ENCODE measurements around the gene STEAP1.
"Not testable (repeated sequence)": the region's sequence is repeated elsewhere in the genome, so short reads cannot be mapped to it uniquely, and the experiment has no call there.

The STEAP1 gene

DNA sequence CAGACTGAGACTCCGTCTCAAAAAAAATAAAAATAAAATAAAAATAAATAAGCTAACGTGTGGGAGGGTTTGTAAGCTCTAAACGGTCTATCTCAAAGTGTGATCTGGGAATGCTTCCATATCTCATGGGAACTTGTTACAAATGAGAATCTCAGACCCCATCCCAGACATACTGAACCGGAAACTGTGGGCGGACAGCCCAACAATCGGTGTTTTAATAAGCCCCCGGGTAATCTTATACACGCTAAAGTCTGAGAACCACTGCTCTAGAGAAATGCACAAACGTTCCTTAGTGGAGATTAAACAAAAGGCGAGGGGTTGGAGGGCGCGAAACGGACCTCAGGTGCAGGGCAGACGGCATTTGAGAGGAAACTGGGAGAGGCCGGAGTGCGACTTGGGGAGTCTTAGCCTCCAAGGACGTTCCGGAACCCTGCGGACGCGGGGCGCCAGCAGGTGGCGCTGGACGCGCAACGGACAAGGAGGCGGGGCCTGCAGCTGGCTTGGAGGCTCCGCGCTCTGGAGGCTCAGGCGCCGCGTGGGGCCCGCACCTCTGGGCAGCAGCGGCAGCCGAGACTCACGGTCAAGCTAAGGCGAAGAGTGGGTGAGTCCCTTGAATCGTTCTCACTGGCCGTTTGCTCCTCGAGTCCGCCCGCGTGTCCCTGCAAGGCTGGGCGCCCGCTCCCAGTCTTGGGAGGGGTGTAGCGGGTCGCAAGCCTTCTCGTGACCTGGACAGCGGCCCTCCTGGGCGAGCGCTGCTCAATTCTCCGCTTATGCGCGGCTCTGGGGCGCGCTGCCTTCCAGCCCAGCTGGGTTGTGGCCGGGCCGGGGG lies at the start of gene STEAP1:
TSS of gene STEAP1 (plus strand) at position 527 of the 829 bp plus-strand sequence. CDS start 5,320 bp downstream, outside the sequence.
- peak; percentile 59 to 71 for DNase-seq

DNA sequence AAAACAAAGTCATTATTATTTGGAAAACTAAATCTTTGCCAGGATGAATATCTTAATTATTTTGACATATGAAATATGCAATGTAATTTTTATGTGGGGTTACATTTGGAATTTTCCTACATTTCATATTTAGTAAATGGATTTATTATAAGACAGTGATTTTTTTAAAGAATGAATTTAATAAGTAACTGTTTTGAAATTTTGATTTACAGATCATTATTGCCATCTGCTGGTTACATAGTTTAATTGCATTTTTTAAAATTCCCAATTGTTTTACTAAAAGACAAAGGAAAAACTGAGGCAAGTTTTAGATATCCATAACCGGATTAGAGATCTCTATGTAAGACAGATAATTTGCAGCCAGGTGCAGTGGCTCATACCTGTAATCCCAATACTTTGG lies 39.3 kb upstream of the STEAP1 start:
- peak in 1 of 2 experiments; percentile 9 for DNase-seq

DNA sequence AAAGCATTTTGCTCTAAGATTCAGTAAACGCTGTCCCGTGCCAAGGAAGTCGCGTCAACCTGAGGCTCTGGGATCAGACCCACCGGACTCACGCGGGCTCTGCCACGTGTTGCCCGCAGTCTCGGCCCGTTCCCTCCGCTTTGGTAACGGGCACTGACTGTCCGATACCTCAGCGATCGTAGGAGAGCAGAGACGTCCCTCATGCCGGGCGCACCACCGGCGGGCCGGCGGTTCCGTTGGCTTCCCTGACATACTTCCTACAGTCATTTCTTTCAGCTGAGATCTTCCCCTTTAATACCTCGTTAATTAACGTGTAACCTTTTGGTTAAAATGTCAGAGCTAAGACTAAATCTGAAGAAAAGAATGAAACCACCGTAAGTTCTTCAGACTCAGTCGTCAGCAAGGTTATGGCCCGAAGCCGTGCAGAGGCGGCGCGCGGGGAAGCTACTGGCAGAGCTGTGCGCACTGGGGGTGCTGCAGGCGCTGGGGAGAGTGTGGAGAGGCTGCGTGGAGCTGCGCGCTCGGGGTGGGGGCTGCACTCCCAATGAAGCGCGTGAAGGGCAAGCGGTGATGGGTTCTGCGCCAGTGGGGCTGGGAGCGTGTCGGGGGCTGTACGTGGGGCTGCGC lies 35.6 kb upstream of the STEAP1 start:
- DNase-seq, result not testable (repeated sequence)

GRCh38 chr7:90119178-90119971 lies 34.9 kb upstream of the STEAP1 start:
- no peak for DNase-seq

DNA sequence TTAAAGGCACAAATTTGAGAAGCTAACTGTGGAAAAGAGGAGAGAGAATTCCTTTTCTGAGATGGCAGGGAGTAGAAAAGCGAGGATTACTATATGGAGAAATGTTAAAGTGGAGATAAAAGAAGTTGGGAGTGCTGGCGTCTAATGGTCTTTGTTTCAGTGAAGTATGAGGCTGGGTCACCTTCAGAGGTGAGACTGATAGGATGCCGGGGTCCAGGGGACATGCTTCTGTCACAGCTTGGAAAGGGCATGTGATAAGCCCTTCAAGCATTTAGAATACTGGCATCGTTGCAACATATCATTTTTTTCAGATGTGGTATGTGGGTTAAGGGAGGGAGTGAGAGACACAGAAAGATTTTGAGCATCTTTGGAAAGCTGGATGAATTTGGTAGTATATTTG lies 34.1 kb upstream of the STEAP1 start:
- not testable (repeated sequence) for DNase-seq

DNA sequence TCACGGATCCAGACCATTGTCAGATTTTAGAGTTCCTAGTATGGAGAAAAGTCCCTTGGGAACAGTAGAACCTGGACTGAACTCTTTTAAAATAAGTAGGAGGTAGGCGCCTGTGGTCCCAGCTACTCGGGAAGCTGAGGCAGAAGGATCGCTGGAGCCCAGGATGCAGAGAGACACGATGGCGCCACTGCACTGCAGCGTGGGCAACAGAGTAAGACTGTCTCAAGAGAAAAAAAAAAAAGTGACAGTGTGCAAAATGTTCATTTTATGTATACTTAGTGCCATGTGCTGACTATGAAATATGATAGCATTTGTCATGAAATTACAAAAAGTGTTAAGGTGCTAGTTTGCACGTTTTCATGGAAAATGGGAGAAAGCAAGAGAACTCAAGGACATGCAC lies 22.5 kb upstream of the STEAP1 start:
- not testable (repeated sequence) for DNase-seq

- DNase-seq, result not testable (repeated sequence)
These were observed 6.9 kb upstream of the STEAP1 start for GRCh38 chr7:90147079-90147960.

DNA sequence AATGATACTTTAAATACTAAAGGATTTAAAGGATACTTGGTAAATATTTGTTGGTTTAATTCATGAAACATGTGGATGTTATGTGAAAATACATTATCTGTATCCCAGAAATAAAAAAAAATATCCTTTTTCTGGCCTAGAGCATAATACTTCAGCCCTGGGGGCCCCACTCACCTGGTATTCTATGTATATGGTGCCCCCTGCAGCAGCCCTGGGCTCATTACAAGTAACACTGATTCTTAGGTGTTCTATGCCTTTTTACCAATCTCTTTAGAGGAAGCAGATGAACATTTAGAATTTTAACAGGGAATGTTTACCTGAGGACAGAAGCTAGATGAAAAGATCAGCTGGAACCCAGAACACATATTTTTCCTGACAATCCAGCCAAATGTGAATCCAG lies 4.8 kb upstream of the STEAP1 start:
- DNase-seq, result peak; percentile 22 to 29

DNA sequence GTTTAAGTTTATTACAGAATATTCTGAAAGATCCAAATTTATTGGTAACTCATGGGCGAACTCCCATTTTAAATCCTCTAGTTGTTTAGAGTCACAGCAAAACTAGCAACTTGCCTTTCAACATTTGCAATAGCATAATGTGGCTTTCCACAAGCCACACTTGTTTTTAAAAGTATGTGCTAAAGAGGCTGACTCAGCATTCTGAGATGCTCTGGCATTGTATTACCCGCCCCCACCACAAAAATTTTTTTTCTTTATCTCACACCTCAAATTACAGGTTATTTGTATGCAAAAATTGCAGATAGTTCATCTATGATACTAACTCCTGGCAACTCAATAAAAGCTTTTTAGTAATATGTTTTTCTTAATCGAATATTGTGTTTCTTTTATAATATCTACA lies 2.4 kb upstream of the STEAP1 start:
- DNase-seq, result not testable (repeated sequence)

- DNase-seq, result peak; percentile 73 to 74
These were observed 1.5 kb upstream of the STEAP1 start for GRCh38 chr7:90152642-90153253.

DNA sequence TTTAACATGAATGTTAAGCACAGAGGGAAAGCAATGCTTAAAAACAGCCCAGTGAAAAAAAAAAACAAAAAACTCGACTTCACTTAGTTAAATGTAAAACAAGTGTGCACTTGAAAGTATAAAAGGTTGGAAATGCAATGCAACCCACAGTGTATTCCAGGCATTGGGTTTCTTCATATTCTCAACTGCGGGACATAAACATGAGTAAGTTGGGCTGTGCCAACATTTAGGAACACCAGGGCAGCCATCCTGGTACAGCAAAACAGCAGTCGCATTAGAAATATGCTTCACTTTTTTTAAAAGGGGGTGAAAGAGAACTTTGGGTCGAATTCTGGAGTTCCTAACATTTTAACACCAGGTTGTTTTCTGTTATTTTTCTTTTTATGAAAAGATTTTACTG lies 937 bp downstream of the STEAP1 start:
- no peak for DNase-seq

DNA sequence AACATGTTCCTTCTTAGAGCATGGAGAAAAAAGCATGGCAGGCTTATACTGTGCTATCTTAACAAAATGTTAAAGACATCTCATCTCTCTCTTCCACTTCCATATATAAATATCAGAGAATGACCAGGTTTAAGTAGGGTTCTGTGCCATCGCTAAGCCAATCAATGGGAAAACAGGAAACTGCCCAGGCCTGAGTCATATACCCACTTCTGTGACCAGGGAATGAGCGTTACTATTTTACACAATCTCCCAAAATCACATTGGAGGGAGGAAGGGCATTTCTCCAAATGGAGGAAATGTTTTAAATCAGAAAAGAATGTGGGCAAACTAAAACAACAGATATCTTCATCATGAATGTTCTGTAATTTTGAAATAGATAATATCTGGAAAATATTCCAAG lies 3.1 kb downstream of the STEAP1 start:
- not testable (repeated sequence) for DNase-seq

GRCh38 chr7:90157761-90158350 lies 3.6 kb downstream of the STEAP1 start:
- not testable (repeated sequence) for DNase-seq

- no peak for DNase-seq
These were observed 9.3 kb downstream of the STEAP1 start for GRCh38 chr7:90163534-90163933.

GRCh38 chr7:90165724-90166123 lies 11.5 kb downstream of the STEAP1 start:
- DNase-seq, result no peak

- DNase-seq, result no peak
These were observed 11.9 kb downstream of the STEAP1 start for GRCh38 chr7:90166153-90166552.

DNA sequence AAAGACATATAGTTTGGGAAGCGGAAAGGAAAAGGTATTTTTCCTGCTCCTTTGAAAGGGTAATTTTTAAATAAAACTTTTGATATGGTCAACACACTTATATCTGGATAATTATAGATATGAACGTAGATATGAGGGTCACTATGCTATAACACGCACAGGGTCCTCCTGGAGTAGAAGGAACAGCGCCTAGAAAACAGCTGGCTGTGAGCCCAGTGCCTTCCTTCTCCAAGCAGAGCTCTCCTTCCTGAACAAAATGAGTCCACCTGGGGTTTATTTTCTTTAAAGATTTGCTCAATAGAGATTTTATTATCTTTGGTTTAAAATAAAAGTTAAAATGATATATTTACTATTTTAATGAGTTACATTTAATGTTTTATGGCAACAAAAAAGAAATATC lies 13.1 kb downstream of the STEAP1 start:
- DNase-seq, result no peak

- DNase-seq, result no peak
These were observed 15.6 kb downstream of the STEAP1 start for GRCh38 chr7:90169891-90170290.

DNA sequence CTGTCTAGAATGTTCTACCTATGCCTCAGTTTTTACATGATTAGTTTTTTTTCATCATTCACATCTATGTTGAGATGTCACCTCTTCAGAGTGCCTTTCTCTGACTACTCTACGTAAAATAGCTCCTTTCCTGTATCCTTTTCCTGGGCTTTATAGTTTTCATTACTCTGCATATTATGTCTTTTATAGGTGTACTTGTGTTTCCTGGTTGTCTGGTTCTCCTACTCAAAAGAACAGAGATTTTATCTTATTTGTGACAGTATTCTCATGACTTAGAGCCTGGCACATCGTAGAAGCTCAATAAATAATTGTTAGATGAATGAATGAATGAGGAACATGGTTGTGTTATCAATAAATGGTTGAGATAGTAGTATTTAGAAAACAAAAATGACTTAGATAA lies 17.9 kb downstream of the STEAP1 start:
- no peak for DNase-seq

GRCh38 chr7:90172624-90173023 lies 18.4 kb downstream of the STEAP1 start:
- DNase-seq, result no peak

- DNase-seq, result peak; percentile 7 to 41
These were observed 19.0 kb downstream of the STEAP1 start for GRCh38 chr7:90173127-90173844.

Data from Kasumi-1 (cell line).